ENCODE data around the gene TPST2. TPM values are rescaled to one million over a fixed set of nuclear protein-coding genes. Genes with fewer than 3 reads are reported as not detected.

The TPST2 gene
- polyA plus RNA-seq, 1 experiment = 33.6 TPM

- no peak for TF ChIP-seq CTCF (IDR thresholded peaks at IDR 0.05; ENCODE audit: low read depth, low read length)
- Histone ChIP-seq H3K9me3 (ENCODE audit: control insufficient read depth, insufficient read depth, low read length) (no peaks in the 10 kb centered on the region), H3K4me3 (ENCODE audit: low read depth, low read length) (no peak overlapping the region), H3K27ac (ENCODE audit: low read depth, low read length) (no peak overlapping the region), H3K27me3 (ENCODE audit: control insufficient read depth, insufficient read depth, low read length) (peaks cover 7% of the 10 kb centered on the region)
- CTCF ChIA-PET = no interaction called here
- no peak for DNase-seq (ENCODE audit: low read depth, low spot score)
- POLR2A ChIA-PET = no interaction called here
These were observed 14.4 kb upstream of the TPST2 start for GRCh38 chr22:26604368-26604767.

DNA sequence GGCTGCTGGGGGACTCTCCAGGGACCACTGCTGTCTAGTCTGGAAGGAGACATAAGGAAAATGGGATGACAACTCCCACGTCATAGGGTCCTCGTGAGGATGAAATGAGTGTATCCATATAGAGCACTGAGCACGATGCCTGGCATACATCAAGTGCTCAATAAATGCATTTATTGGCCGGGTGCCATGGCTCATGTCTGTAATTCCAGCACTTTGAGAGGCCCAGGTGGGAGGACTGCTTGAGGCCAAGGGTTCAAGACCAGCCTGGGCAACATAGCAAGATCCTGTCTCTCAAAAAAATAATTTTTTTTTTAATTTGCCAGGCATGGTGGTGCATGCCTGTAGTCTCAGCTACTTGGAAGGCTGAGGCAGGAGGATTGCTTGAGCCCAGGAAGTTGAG, 12.2 kb upstream of the TPST2 start:
- no peaks in the 10 kb centered on the region for H3K9me3 ChIP-seq (ENCODE audit: control insufficient read depth, insufficient read depth, low read length)
- ChIA-PET POLR2A (no interaction called here), CTCF (no interaction called here)
- H3K27ac ChIP-seq (ENCODE audit: low read depth, low read length) = no peak overlapping the region
- no peak for TF ChIP-seq CTCF (IDR thresholded peaks at IDR 0.05; ENCODE audit: low read depth, low read length)
- DNase-seq (ENCODE audit: low read depth, low spot score) = no peak
- H3K27me3 ChIP-seq (ENCODE audit: control insufficient read depth, insufficient read depth, low read length) = peaks cover 18% of the 10 kb centered on the region
- no peak overlapping the region for H3K4me3 ChIP-seq (ENCODE audit: low read depth, low read length)

GRCh38 chr22:26601726-26602125, 11.8 kb upstream of the TPST2 start:
- Histone ChIP-seq H3K27ac (ENCODE audit: low read depth, low read length) (no peak overlapping the region), H3K27me3 (ENCODE audit: control insufficient read depth, insufficient read depth, low read length) (peaks cover 22% of the 10 kb centered on the region), H3K4me3 (ENCODE audit: low read depth, low read length) (no peak overlapping the region), H3K9me3 (ENCODE audit: control insufficient read depth, insufficient read depth, low read length) (no peaks in the 10 kb centered on the region)
- no peak for DNase-seq (ENCODE audit: low read depth, low spot score)
- ChIA-PET POLR2A (no interaction called here), CTCF (no interaction called here)
- TF ChIP-seq CTCF (IDR thresholded peaks at IDR 0.05; ENCODE audit: low read depth, low read length) = no peak

- ChIA-PET CTCF (no interaction called here), POLR2A (no interaction called here)
- no peak overlapping the region for H3K4me3 ChIP-seq (ENCODE audit: low read depth, low read length)
- no peak overlapping the region for H3K27ac ChIP-seq (ENCODE audit: low read depth, low read length)
- TF ChIP-seq CTCF (IDR thresholded peaks at IDR 0.05; ENCODE audit: low read depth, low read length) = no peak
- H3K27me3 ChIP-seq (ENCODE audit: control insufficient read depth, insufficient read depth, low read length) = peaks cover 22% of the 10 kb centered on the region
- DNase-seq (ENCODE audit: low read depth, low spot score) = no peak
- no peaks in the 10 kb centered on the region for H3K9me3 ChIP-seq (ENCODE audit: control insufficient read depth, insufficient read depth, low read length)
These were observed 9.6 kb upstream of the TPST2 start for GRCh38 chr22:26599505-26599904.

DNA sequence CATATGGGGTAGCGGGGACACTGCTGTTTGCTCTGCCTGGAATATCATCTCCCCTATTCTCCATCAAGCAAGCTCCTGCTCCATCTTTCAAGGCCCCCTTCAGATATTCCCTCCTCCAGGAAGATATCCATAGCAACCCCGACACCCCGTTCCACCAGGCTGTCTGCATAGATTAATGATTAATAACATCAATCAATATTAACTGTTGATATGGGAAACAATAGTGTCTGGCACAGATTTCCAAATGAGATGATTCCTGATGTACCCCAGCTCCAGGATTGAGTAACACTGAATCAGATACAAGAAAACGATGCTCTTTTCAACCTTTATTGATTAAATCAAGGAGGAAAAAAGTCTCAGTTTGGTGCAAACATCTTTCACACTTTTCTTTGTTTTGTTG, 7.5 kb upstream of the TPST2 start:
- Histone ChIP-seq H3K9me3 (ENCODE audit: control insufficient read depth, insufficient read depth, low read length) (no peaks in the 10 kb centered on the region), H3K27ac (ENCODE audit: low read depth, low read length) (no peak overlapping the region), H3K27me3 (ENCODE audit: control insufficient read depth, insufficient read depth, low read length) (peaks cover 29% of the 10 kb centered on the region), H3K4me3 (ENCODE audit: low read depth, low read length) (no peak overlapping the region)
- no peak for TF ChIP-seq CTCF (IDR thresholded peaks at IDR 0.05; ENCODE audit: low read depth, low read length)
- DNase-seq (ENCODE audit: low read depth, low spot score) = no peak
- POLR2A ChIA-PET = no interaction called here
- CTCF ChIA-PET = interaction anchor here (1.2 kb wide), 1 partner anchor 68 kb away, joined by 5 read pairs; no protein-coding TSS in a partner anchor

All from AG04450 (cell line).